DOHH2 (cell line): ENCODE data around the gene SIRT5.

ENCODE experiments used
- H3F3A ChIP-seq: fragments of 200-600 bp; sonication (generic), shearing (Covaris generic); 2 replicates; pipeline ENCODE4 v1.6.0; 2016; ENCODE audit warnings: antibody characterized with exemption, mild to moderate bottlenecking; ENCODE audit not compliant: control insufficient read depth, insufficient read depth
- H3K27ac ChIP-seq: fragments of 200-600 bp; sonication (generic); 2 replicates; pipeline ENCODE4 v1.5.1; 2014; ENCODE audit warnings: low read depth, mild to moderate bottlenecking, low read length, moderate library complexity
- H3K27me3 ChIP-seq: fragments of 200-600 bp; sonication (generic); 2 replicates; pipeline ENCODE4 v1.6.1; 2014; ENCODE audit warnings: mild to moderate bottlenecking, low read length, mixed read lengths; ENCODE audit not compliant: control insufficient read depth
- H3K36me3 ChIP-seq: fragments of 200-600 bp; sonication (generic); 2 replicates; pipeline ENCODE4 v1.6.1; 2014; ENCODE audit warnings: mild to moderate bottlenecking, low read length, moderate library complexity, mixed read lengths; ENCODE audit not compliant: control insufficient read depth
- H3K4me1 ChIP-seq: fragments of 200-600 bp; sonication (generic); 2 replicates; pipeline ENCODE4 v1.6.1; 2014; ENCODE audit warnings: mild to moderate bottlenecking, low read length, mixed read lengths; ENCODE audit not compliant: control insufficient read depth
- H3K4me2 ChIP-seq: fragments of 200-600 bp; sonication (generic); 2 replicates; pipeline ENCODE4 v1.6.0; 2014; ENCODE audit warnings: mild to moderate bottlenecking, low read length, moderate library complexity
- H3K4me3 ChIP-seq: fragments of 200-600 bp; sonication (generic); 2 replicates; pipeline ENCODE4 v1.5.1; 2014; ENCODE audit warnings: mild to moderate bottlenecking, low read length, mixed read lengths
- H3K79me2 ChIP-seq: fragments of 200-600 bp; sonication (generic); 2 replicates; pipeline ENCODE4 v1.6.1; 2014; ENCODE audit warnings: mild to moderate bottlenecking, low read length, mixed read lengths; ENCODE audit not compliant: control insufficient read depth
- H3K9me2 ChIP-seq: fragments of 200-600 bp; sonication (generic); replicated peaks from 2 replicates; pipeline ENCODE4 v1.6.1; 2014; ENCODE audit warnings: mild to moderate bottlenecking, low read length, mixed read lengths; ENCODE audit not compliant: control insufficient read depth
- H3K9me3 ChIP-seq: fragments of 200-600 bp; sonication (generic); 2 replicates; pipeline ENCODE4 v1.6.1; 2014; ENCODE audit warnings: antibody characterized with exemption, low read length, mixed read lengths; ENCODE audit not compliant: control insufficient read depth, insufficient read depth
- H4K20me1 ChIP-seq: fragments of 200-600 bp; sonication (generic); 2 replicates; pipeline ENCODE4 v1.6.0; 2014; ENCODE audit warnings: low read depth, mild to moderate bottlenecking, antibody characterized with exemption, low read length, moderate library complexity; ENCODE audit not compliant: control insufficient read depth, insufficient read depth
- EZH2phosphoT487 ChIP-seq: fragments of 200-600 bp; sonication (generic); IDR thresholded peaks from 2 replicates; pipeline ENCODE4 v1.6.1; 2017; ENCODE audit warnings: borderline replicate concordance, mild to moderate bottlenecking, antibody characterized with exemption, low read length, moderate library complexity, mixed read lengths
- TF ChIP-seq, protein P1 (sequence below): fragments of 200-600 bp; sonication (generic); IDR thresholded peaks from one replicate; pipeline ENCODE4 v1.5.1; 2014; ENCODE audit warnings: antibody characterized with exemption, mild to moderate bottlenecking, low read depth, low read length; ENCODE audit not compliant: poor library complexity, severe bottlenecking

SIRT5 gene

DNA sequence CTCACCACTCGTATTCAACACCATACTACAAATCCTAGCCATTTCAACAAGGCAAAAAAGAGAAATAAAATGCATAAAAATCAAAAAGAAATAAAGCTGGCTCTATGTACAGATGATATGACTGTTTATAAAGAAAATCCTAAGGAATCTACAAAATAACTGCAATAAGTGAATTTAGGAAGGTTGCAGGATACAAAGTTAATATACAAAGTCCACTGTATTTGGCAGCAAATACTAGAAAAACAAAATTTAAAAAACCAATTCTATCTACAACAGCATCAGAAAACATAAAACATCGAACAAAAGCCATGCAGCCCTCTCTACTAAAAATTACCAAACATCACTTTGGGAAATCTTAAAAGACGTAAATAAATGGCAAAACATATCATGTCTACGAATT, 89.6 kb downstream of the SIRT5 start:
- Histone ChIP-seq H3K4me1 (peaks cover 37% of the 10 kb centered on the region), H3K9me2 (no peaks in the 10 kb centered on the region), H3K27me3 (no peaks in the 10 kb centered on the region), H3K79me2 (peaks cover 100% of the 10 kb centered on the region), H4K20me1 (peaks cover 5% of the 10 kb centered on the region; the same call in 1 of the 2 replicates), H3K36me3 (no peaks in the 10 kb centered on the region), H3F3A (no peaks in the 10 kb centered on the region), H3K9me3 (no peaks in the 10 kb centered on the region), H3K4me3 (no peak overlapping the region), H3K4me2 (no peak overlapping the region), H3K27ac (no peak overlapping the region)
- TF ChIP-seq, protein P1, sequence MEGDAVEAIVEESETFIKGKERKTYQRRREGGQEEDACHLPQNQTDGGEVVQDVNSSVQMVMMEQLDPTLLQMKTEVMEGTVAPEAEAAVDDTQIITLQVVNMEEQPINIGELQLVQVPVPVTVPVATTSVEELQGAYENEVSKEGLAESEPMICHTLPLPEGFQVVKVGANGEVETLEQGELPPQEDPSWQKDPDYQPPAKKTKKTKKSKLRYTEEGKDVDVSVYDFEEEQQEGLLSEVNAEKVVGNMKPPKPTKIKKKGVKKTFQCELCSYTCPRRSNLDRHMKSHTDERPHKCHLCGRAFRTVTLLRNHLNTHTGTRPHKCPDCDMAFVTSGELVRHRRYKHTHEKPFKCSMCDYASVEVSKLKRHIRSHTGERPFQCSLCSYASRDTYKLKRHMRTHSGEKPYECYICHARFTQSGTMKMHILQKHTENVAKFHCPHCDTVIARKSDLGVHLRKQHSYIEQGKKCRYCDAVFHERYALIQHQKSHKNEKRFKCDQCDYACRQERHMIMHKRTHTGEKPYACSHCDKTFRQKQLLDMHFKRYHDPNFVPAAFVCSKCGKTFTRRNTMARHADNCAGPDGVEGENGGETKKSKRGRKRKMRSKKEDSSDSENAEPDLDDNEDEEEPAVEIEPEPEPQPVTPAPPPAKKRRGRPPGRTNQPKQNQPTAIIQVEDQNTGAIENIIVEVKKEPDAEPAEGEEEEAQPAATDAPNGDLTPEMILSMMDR, result no peak
- no peak for TF ChIP-seq EZH2phosphoT487
